Peyer's patch (tissue), 4 donors: ENCODE results near the gene WDR59. TPM values are rescaled to one million over a fixed set of nuclear protein-coding genes. Genes with fewer than 3 reads are reported as not detected.

ENCODE experiments used
- DNase-seq, 3 donors: peaks; one replicate each; pipeline ENCODE4 v3.0.0-alpha.2; 2017 to 2019
- H3K27ac ChIP-seq, 4 donors: fragments of 200-600 bp; sonication (generic); one replicate each; pipeline ENCODE4 v1.5.1; 2016 to 2019
- H3K27me3 ChIP-seq, 2 donors: fragments of 200-600 bp; sonication (generic); one replicate each; pipeline ENCODE4 v1.5.1; 2019
- H3K36me3 ChIP-seq, 3 donors: fragments of 200-600 bp; sonication (generic); one replicate each; pipeline ENCODE4 v1.5.1; 2016 to 2019
- H3K4me1 ChIP-seq, 4 donors: fragments of 200-600 bp; sonication (generic); one replicate each; pipeline ENCODE4 v1.5.1; 2016 to 2019
- H3K4me3 ChIP-seq, 4 donors: fragments of 200-600 bp; sonication (generic); 1 replicate in 3 of 4; 2 replicates in 1 of 4; pipeline ENCODE4 v1.5.1; 2016 to 2019; ENCODE audit warnings: mild to moderate bottlenecking in 1 of 4
- H3K9me3 ChIP-seq, 4 donors: fragments of 200-600 bp; sonication (generic); one replicate each; pipeline ENCODE4 v1.5.1; 2016 to 2019; ENCODE audit warnings: mild to moderate bottlenecking in 1 of 4
- CTCF ChIP-seq, 6 experiments: fragments of 450-650 bp in 4 of 6; fragments of 200-600 bp in 2 of 6; sonication (generic) in 1 of 6; IDR thresholded peaks; one replicate each; pipeline ENCODE4 v1.5.1; 2017 to 2019; ENCODE audit warnings: antibody characterized with exemption in 6 of 6, mild to moderate bottlenecking in 3 of 6, moderate library complexity in 1 of 6
- POLR2A ChIP-seq, 2 donors: fragments of 450-650 bp; IDR thresholded peaks; one replicate each; pipeline ENCODE4 v1.5.1; 2017; ENCODE audit warnings: antibody characterized with exemption in 2 of 2, mild to moderate bottlenecking in 2 of 2, moderate library complexity in 2 of 2
- total RNA-seq, 4 donors: library from RNA; depleted of rRNA; stranded (reverse); fragments of >200 nt; gene quantifications; one replicate each; pipeline ENCODE4 v1.1.0, GENCODE V29; 2016

The WDR59 gene
- total RNA-seq, 4 donors from 2014 or later, result 32.9 to 127 (median 102) TPM

DNA sequence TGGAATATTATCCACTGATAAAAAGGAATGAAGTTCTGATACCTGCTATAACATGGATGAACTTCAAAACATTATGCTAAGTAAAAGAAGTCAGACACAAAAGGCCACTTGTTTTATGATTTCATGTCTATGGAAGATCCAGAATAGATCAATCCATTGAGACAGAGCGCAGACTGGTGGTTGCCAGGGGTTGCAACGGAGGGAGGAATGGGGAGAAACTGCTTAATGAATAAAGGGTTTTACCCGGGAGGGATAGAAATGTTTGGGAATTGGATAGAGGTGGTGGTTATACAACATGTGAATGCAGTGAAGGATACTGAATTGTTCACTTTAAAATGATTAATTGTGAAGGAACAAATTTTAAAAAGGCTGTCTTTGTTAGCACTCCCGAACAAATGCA lies 30.2 kb downstream of the WDR59 start:
- Histone ChIP-seq H3K9me3 (no peaks in the 10 kb centered on the region), H3K27ac (no peak overlapping the region), H3K36me3 (peaks cover 0 to 51% (median 0%) of the 10 kb centered on the region in 3 donors), H3K4me1 (no peaks in the 10 kb centered on the region), H3K4me3 (no peak overlapping the region), H3K27me3 (no peaks in the 10 kb centered on the region)
- no peak for TF ChIP-seq CTCF (IDR thresholded peaks at IDR 0.05)
- no peak for TF ChIP-seq POLR2A (IDR thresholded peaks at IDR 0.05)
- DNase-seq, result no peak

DNA sequence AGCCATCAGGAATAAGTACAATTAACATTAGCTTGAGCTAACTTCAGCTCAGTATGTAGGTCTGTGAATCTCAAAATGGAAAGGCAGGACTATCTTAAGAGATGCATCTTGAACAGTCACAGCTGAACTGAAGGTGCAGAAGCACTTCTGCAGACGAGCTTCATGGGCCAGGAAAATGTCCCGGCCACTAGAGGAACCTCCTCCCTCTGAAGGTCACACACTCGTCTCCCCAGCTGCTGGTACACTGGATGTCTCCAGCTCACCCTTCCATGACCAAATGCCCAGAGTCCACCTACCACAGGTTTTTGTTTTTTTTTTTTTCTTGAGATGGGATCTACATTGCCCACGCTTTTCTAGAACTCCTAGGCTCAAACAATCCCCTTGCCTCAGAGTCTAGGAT lies 33.2 kb downstream of the WDR59 start:
- Histone ChIP-seq H3K4me3 (no peak overlapping the region), H3K36me3 (peaks cover 0 to 70% (median 0%) of the 10 kb centered on the region in 3 donors), H3K27me3 (no peaks in the 10 kb centered on the region), H3K27ac (no peak overlapping the region), H3K9me3 (no peaks in the 10 kb centered on the region), H3K4me1 (no peaks in the 10 kb centered on the region)
- TF ChIP-seq CTCF (IDR thresholded peaks at IDR 0.05) (no peak), POLR2A (IDR thresholded peaks at IDR 0.05) (no peak)
- DNase-seq, result no peak

DNA sequence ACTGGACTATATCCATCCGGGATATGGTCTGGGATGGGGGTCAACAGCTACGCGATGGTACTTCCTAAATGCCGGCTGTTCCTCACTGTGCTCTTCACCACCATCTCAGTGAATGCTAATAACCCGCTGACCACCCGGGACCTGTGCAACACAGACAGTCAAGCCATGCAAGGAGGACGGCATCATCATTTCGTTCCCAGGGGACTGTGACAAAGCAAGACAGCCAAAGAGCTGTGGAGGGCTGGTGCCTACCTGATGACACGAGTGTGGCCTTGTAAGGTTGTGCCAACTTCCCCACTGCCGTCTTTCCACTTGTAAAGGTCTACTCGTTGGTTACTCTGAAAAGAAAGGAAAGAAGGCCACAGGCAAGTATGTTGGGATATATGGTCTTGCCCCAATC lies 33.7 kb downstream of the WDR59 start:
- H3K36me3 ChIP-seq, result peaks cover 0 to 73% (median 0%) of the 10 kb centered on the region in 3 donors

DNA sequence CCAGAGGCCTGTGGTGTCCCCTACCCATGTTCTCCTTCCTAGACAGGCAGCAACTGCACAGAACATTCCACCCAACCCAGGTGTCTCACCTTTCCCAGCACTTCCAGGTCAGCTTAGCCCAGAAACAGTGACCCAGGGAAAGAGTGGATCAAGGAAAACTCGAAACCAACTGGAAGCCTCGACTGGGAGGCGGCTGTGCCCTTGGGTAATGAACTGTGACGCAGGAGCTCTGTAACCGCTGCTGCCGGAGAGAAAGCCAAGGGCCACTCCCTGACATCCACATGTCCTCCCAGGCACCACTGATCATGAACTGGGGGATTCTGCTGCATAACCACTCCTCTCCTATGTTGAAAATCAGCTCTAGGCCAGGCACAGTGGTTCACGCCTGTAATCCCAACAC lies 34.4 kb downstream of the WDR59 start:
- no peak for DNase-seq
- peaks cover 0 to 68% (median 0%) of the 10 kb centered on the region in 3 donors for H3K36me3 ChIP-seq
- no peak for TF ChIP-seq POLR2A (IDR thresholded peaks at IDR 0.05)
- TF ChIP-seq CTCF (IDR thresholded peaks at IDR 0.05), result no peak
- no peaks in the 10 kb centered on the region for H3K27me3 ChIP-seq
- H3K4me3 ChIP-seq, result no peak overlapping the region
- no peaks in the 10 kb centered on the region for H3K9me3 ChIP-seq
- no peaks in the 10 kb centered on the region for H3K4me1 ChIP-seq
- no peak overlapping the region for H3K27ac ChIP-seq

More for the DNA sequence above, 33.7 kb downstream of the WDR59 start:
- Histone ChIP-seq H3K9me3 (no peaks in the 10 kb centered on the region), H3K27ac (no peak overlapping the region), H3K4me3 (no peak overlapping the region), H3K27me3 (no peaks in the 10 kb centered on the region), H3K4me1 (no peaks in the 10 kb centered on the region)
- no peak for DNase-seq
- no peak for TF ChIP-seq CTCF (IDR thresholded peaks at IDR 0.05)
- TF ChIP-seq POLR2A (IDR thresholded peaks at IDR 0.05), result no peak

GRCh38 chr16:74949309-74949708 lies 35.6 kb downstream of the WDR59 start:
- no peaks in the 10 kb centered on the region for H3K27me3 ChIP-seq
- H3K4me3 ChIP-seq, result no peak overlapping the region
- TF ChIP-seq CTCF (IDR thresholded peaks at IDR 0.05), result no peak
- TF ChIP-seq POLR2A (IDR thresholded peaks at IDR 0.05), result no peak
- H3K9me3 ChIP-seq, result no peaks in the 10 kb centered on the region
- H3K4me1 ChIP-seq, result no peaks in the 10 kb centered on the region
- no peak overlapping the region for H3K27ac ChIP-seq
- peaks cover 0 to 65% (median 0%) of the 10 kb centered on the region in 3 donors for H3K36me3 ChIP-seq
- DNase-seq, result no peak

GRCh38 chr16:74944466-74944865 lies 40.5 kb downstream of the WDR59 start:
- Histone ChIP-seq H3K36me3 (peaks cover 0 to 58% (median 0%) of the 10 kb centered on the region in 3 donors), H3K9me3 (no peaks in the 10 kb centered on the region), H3K27me3 (no peaks in the 10 kb centered on the region), H3K4me1 (no peaks in the 10 kb centered on the region), H3K4me3 (no peak overlapping the region), H3K27ac (no peak overlapping the region)
- TF ChIP-seq CTCF (IDR thresholded peaks at IDR 0.05) (no peak), POLR2A (IDR thresholded peaks at IDR 0.05) (no peak)
- DNase-seq, result no peak
